Activated CD8-positive, alpha-beta T cell treated with anti-CD3 and anti-CD28 coated beads for 36 hours (primary cell): Measurements from ENCODE around the gene SLPI. TPM values are rescaled to one million over a fixed set of nuclear protein-coding genes. Genes with fewer than 3 reads are reported as not detected.

Experiments used
- ATAC-seq: fragments of 200-7000 bp; cut with Tn5 transposase; one replicate; pipeline ENCODE4 v1.10.0; 2021; ENCODE audit warnings: mild to moderate bottlenecking, moderate library complexity
- CTCF ChIA-PET: fragments of 350-600 bp; sonication (Branson Sonifier 250); formaldehyde crosslinking; loops from one replicate; lab custom pipeline; 2021; ENCODE audit warnings: antibody characterized with exemption; lab: Charles Lee
- POLR2A ChIA-PET: fragments of 350-600 bp; sonication (Branson Sonifier 250); formaldehyde crosslinking; loops from one replicate; lab custom pipeline; 2021; ENCODE audit warnings: antibody characterized with exemption; lab: Charles Lee
- DNase-seq: peaks from one replicate; pipeline ENCODE4 v3.0.0-alpha.2; 2020
- H3K27ac Mint-ChIP-seq: one replicate; pipeline ENCODE4 v1.8.0; 2021; ENCODE audit warnings: mild to moderate bottlenecking, mixed read lengths
- H3K27me3 Mint-ChIP-seq: one replicate; pipeline ENCODE4 v1.8.0; 2021; ENCODE audit warnings: mixed read lengths
- H3K36me3 Mint-ChIP-seq: one replicate; pipeline ENCODE4 v1.8.0; 2021; ENCODE audit warnings: low read depth, mixed read lengths
- H3K4me1 Mint-ChIP-seq: one replicate; pipeline ENCODE4 v1.8.0; 2021; ENCODE audit warnings: low read depth, mixed read lengths
- H3K4me3 Mint-ChIP-seq: one replicate; pipeline ENCODE4 v1.8.0; 2021; ENCODE audit warnings: mild to moderate bottlenecking, moderate library complexity, mixed read lengths
- H3K9me3 Mint-ChIP-seq: one replicate; pipeline ENCODE4 v1.8.0; 2021; ENCODE audit warnings: mixed read lengths
- CTCF ChIP-seq: fragments of 200-600 bp; IDR thresholded peaks from one replicate; pipeline ENCODE4 v1.8.0; 2022; ENCODE audit warnings: antibody characterized with exemption, mild to moderate bottlenecking
- intact Hi-C: fragments of 100-400 bp; cut with micrococcal nuclease; formaldehyde crosslinking; loops from one replicate; pipeline ENCODE4 v1.10.0; 2022
- total RNA-seq, 2 experiments: library from RNA; stranded (reverse); gene quantifications; one replicate each; pipeline ENCODE4 v1.2.3, GENCODE V29; 2021

Gene SLPI
- total RNA-seq, 2 experiments from 2014 or later, result not detected

DNA sequence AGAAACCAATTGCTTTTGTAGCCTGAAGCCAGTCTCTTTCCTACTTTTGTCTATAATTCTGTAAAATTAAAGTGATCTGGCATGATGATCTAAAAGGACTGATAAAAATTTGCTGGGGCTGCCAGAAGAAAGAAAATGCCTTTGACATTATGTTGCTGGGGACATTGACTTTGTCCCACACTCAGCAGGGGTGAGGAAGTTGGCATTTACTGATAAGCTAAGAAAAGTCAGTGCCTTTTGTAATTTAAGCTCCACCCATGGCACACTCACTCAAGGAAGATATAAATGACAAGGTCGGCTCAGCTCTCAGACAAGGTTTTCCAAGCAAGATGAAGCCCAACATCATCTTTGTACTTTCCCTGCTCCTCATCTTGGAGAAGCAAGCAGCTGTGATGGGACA, 47.6 kb downstream of the SLPI start, which contains the start of gene SEMG1:
Gene SEMG1, plus strand, starts transcription at position 309 of the 400 bp plus-strand sequence. Its CDS starts 21 bp downstream, at position 330.
- Mint-ChIP-seq H3K4me1 (no peaks in the 10 kb centered on the region), H3K27me3 (peaks cover 33% of the 10 kb centered on the region), H3K9me3 (peaks cover 6% of the 10 kb centered on the region), H3K36me3 (no peaks in the 10 kb centered on the region), H3K4me3 (no peak within 1 kb of the TSS), H3K27ac (no peak within 1 kb of the TSS)
- ChIA-PET CTCF (interaction anchor here (1.0 to 1.2 kb wide), 3 partner anchors 68 to 87 kb away, joined by 3 to 6 read pairs (median 3); no protein-coding TSS in a partner anchor), POLR2A (no interaction called here)
- ATAC-seq (no peak), DNase-seq (no peak)
- TF ChIP-seq CTCF, result no peak
- intact Hi-C loops, result no loop called here

Other genes starting within 250 kb of the SLPI start
- under 1 TPM; 0.38 to 0.54 TPM for gene KCNS1, start 153.4 kb downstream of the SLPI start, total RNA-seq
- gene WFDC5, start 139.4 kb downstream of the SLPI start, total RNA-seq, result not detected
- not detected for gene WFDC12, start 130.1 kb downstream of the SLPI start, total RNA-seq
- not detected for gene PI3, start 79.7 kb downstream of the SLPI start, total RNA-seq
- not detected for gene SEMG1, start 47.5 kb downstream of the SLPI start, total RNA-seq
- gene SEMG2, start 33.2 kb downstream of the SLPI start, total RNA-seq, result not detected
- not detected for gene RBPJL, start 52.3 kb upstream of the SLPI start, total RNA-seq
- gene MATN4, start 53.7 kb upstream of the SLPI start, total RNA-seq, result 1 to 10 TPM in 1 of 2 experiments, under 1 TPM in 1; 0.74 to 1.2 TPM
- gene SDC4, start 93.9 kb upstream of the SLPI start, total RNA-seq, result 10 to 100 TPM; 21.1 to 22.0 TPM
- gene SYS1, start 108.6 kb upstream of the SLPI start, total RNA-seq, result 10 to 100 TPM; 19.6 to 20.7 TPM
- gene TP53TG5, start 123.8 kb upstream of the SLPI start, total RNA-seq, result under 1 TPM in 1 of 2 experiments, not detected in 1; 0.29 TPM
- gene DBNDD2, start 153.7 kb upstream of the SLPI start, total RNA-seq, result 10 to 100 TPM; 13.8 to 15.5 TPM
- gene PIGT, start 161.6 kb upstream of the SLPI start, total RNA-seq, result 10 to 100 TPM; 43.7 to 47.7 TPM
- 1 to 10 TPM; 1.3 TPM for gene WFDC2, start 215.2 kb upstream of the SLPI start, total RNA-seq